Caco-2 (cell line): ENCODE data around the gene PLEKHG4. TPM values are rescaled to one million over a fixed set of nuclear protein-coding genes. Genes with fewer than 3 reads are reported as not detected.

Experiments used
- BruUV-seq: library from RNA; stranded (reverse); fragments of 400-500 nt; replicated peaks from 2 replicates; lab custom pipeline; 2021; lab: Mats Ljungman, UMichigan
- CTCF ChIA-PET: fragments of 300-600 bp; sonication (Branson Sonifier 250); formaldehyde crosslinking; loops from one replicate; lab custom pipeline; 2022; ENCODE audit warnings: antibody characterized with exemption; lab: Charles Lee
- POLR2A ChIA-PET: fragments of 300-600 bp; sonication (Branson Sonifier 250); formaldehyde crosslinking; loops from one replicate; lab custom pipeline; 2022; ENCODE audit warnings: antibody characterized with exemption; lab: Charles Lee
- DNase-seq, 2 experiments: peaks; one replicate each; pipeline versions ENCODE4 v3.0.0 to v3.0.0-alpha.2; 2020 to 2022
- H3K27me3 ChIP-seq: replicated peaks from 2 replicates; pipeline ENCODE4 v1.6.0; 2011; ENCODE audit warnings: low read length; ENCODE audit not compliant: control insufficient read depth, insufficient read depth
- H3K36me3 ChIP-seq: 2 replicates; pipeline ENCODE4 v1.5.1; 2011; ENCODE audit warnings: low read length; ENCODE audit not compliant: control insufficient read depth, insufficient read depth
- H3K4me1 ChIP-seq: fragments of 250-450 bp; sonication (Bioruptor Pico); 2 replicates; pipeline ENCODE4 v1.5.1; 2020; ENCODE audit warnings: mild to moderate bottlenecking
- H3K4me3 ChIP-seq: 2 replicates; pipeline ENCODE4 v1.5.1; 2011; ENCODE audit warnings: low read depth, mild to moderate bottlenecking, control low read depth, low read length
- H3K9me3 ChIP-seq: fragments of 250-450 bp; sonication (Bioruptor Pico); 2 replicates; pipeline ENCODE4 v1.5.1; 2020; ENCODE audit warnings: mild to moderate bottlenecking, moderate library complexity
- H3K27ac Mint-ChIP-seq: one replicate; pipeline ENCODE4 v1.8.0; 2022; ENCODE audit warnings: mixed read lengths; ENCODE audit not compliant: unreplicated experiment
- H3K27me3 Mint-ChIP-seq: one replicate; pipeline ENCODE4 v1.8.0; 2022; ENCODE audit warnings: mixed read lengths; ENCODE audit not compliant: insufficient read depth, unreplicated experiment
- H3K36me3 Mint-ChIP-seq: one replicate; pipeline ENCODE4 v1.8.0; 2022; ENCODE audit warnings: mild to moderate bottlenecking, mixed read lengths; ENCODE audit not compliant: insufficient read depth, unreplicated experiment
- H3K4me1 Mint-ChIP-seq: one replicate; pipeline ENCODE4 v1.8.0; 2022; ENCODE audit warnings: low read depth, mixed read lengths; ENCODE audit not compliant: unreplicated experiment
- H3K4me3 Mint-ChIP-seq: one replicate; pipeline ENCODE4 v1.8.0; 2022; ENCODE audit warnings: mild to moderate bottlenecking, moderate library complexity, mixed read lengths; ENCODE audit not compliant: unreplicated experiment
- H3K9me3 Mint-ChIP-seq: one replicate; pipeline ENCODE4 v1.8.0; 2022; ENCODE audit warnings: mixed read lengths; ENCODE audit not compliant: unreplicated experiment
- CTCF ChIP-seq, 2 experiments: fragments of 200-600 bp in 1 of 2; IDR thresholded peaks; 1 replicate in 1 of 2; 2 replicates in 1 of 2; pipeline versions ENCODE4 v1.5.1 to v1.8.0; 2011 to 2022; ENCODE audit warnings: antibody characterized with exemption in 1 of 2, control low read depth in 1 of 2, inconsistent platforms in 1 of 2, low read depth in 1 of 2, low read length in 1 of 2, mild to moderate bottlenecking in 1 of 2, moderate library complexity in 1 of 2; ENCODE audit not compliant: insufficient read depth in 1 of 2, severe bottlenecking in 1 of 2, unreplicated experiment in 1 of 2
- intact Hi-C: fragments of 100-400 bp; cut with micrococcal nuclease; formaldehyde crosslinking; loops from one replicate; pipeline ENCODE4 v1.10.0; 2022; ENCODE audit not compliant: unreplicated experiment
- total RNA-seq: library from RNA; stranded (reverse); gene quantifications from 2 replicates; pipeline ENCODE4 v1.2.3, GENCODE V29; 2022

PLEKHG4 gene
- total RNA-seq, 1 experiment from 2014 or later = 91.0 TPM

GRCh38 chr16:67311607-67312488 is 32.5 kb downstream of the PLEKHG4 start:
- TF ChIP-seq CTCF (IDR thresholded peaks at IDR 0.05; ENCODE audit: insufficient read depth in 1 of 2, low read depth in 1 of 2, low read length in 1 of 2, severe bottlenecking in 1 of 2, unreplicated experiment in 1 of 2) = no peak
- Histone ChIP-seq H3K36me3 (no peaks in the 10 kb centered on the region), H3K27me3 (no peaks in the 10 kb centered on the region), H3K4me3 (no peak overlapping the region), H3K9me3 (no peaks in the 10 kb centered on the region), H3K4me1 (peaks cover 5% of the 10 kb centered on the region)
- ChIA-PET POLR2A (no interaction called here), CTCF (no interaction called here)
- Mint-ChIP-seq H3K4me1 (peaks cover 8% of the 10 kb centered on the region), H3K9me3 (no peaks in the 10 kb centered on the region), H3K27ac (peak overlapping the region; percentile 43), H3K27me3 (no peaks in the 10 kb centered on the region), H3K4me3 (no peak overlapping the region), H3K36me3 (no peaks in the 10 kb centered on the region)
- DNase-seq = no peak
- no TSS peak for BruUV-seq
- intact Hi-C loops = no loop called here

- Mint-ChIP-seq H3K36me3 (no peaks in the 10 kb centered on the region), H3K27ac (peak overlapping the region; percentile 43), H3K4me3 (peak overlapping the region; percentile 0), H3K4me1 (peaks cover 8% of the 10 kb centered on the region), H3K27me3 (no peaks in the 10 kb centered on the region), H3K9me3 (no peaks in the 10 kb centered on the region)
- Histone ChIP-seq H3K4me3 (no peak overlapping the region), H3K9me3 (no peaks in the 10 kb centered on the region), H3K4me1 (peaks cover 5% of the 10 kb centered on the region), H3K36me3 (no peaks in the 10 kb centered on the region), H3K27me3 (no peaks in the 10 kb centered on the region)
- no TSS peak for BruUV-seq
- no peak for DNase-seq
- ChIA-PET POLR2A (no interaction called here), CTCF (no interaction called here)
- intact Hi-C loops = no loop called here
- TF ChIP-seq CTCF (IDR thresholded peaks at IDR 0.05; ENCODE audit: insufficient read depth in 1 of 2, low read depth in 1 of 2, low read length in 1 of 2, severe bottlenecking in 1 of 2, unreplicated experiment in 1 of 2) = no peak
Measured at GRCh38 chr16:67312719-67313118, 33.4 kb downstream of the PLEKHG4 start.

- no peak for TF ChIP-seq CTCF (IDR thresholded peaks at IDR 0.05; ENCODE audit: insufficient read depth in 1 of 2, low read depth in 1 of 2, low read length in 1 of 2, severe bottlenecking in 1 of 2, unreplicated experiment in 1 of 2)
- POLR2A ChIA-PET = no interaction called here
- no peak overlapping the region for H3K27ac Mint-ChIP-seq
- H3K36me3 ChIP-seq = no peaks in the 10 kb centered on the region
- no TSS peak for BruUV-seq
- no peak overlapping the region for H3K4me3 ChIP-seq
- intact Hi-C loops = no loop called here
- H3K36me3 Mint-ChIP-seq = no peaks in the 10 kb centered on the region
- no peaks in the 10 kb centered on the region for H3K9me3 Mint-ChIP-seq
- CTCF ChIA-PET = interaction anchor here (0.7 to 1.1 kb wide), 2 partner anchors 9 to 300 kb away, joined by 4 to 5 read pairs; partner anchors contain the start of gene LRRC36
- H3K27me3 Mint-ChIP-seq = peaks cover 11% of the 10 kb centered on the region
- H3K9me3 ChIP-seq = no peaks in the 10 kb centered on the region
- no peak for DNase-seq
- 0 out of 2 replicates have a peak, but pooled peaks cover 1% of the 10 kb centered on the region for H3K27me3 ChIP-seq
- peaks cover 4% of the 10 kb centered on the region; the same call in 1 of the 2 replicates for H3K4me1 ChIP-seq
- H3K4me1 Mint-ChIP-seq = peaks cover under 1% of the 10 kb centered on the region
- H3K4me3 Mint-ChIP-seq = no peak overlapping the region
Measured at GRCh38 chr16:67317853-67318252, 38.5 kb downstream of the PLEKHG4 start.
